Kidney (tissue), 14 donors: Measurements from ENCODE around the gene SVIL. TPM values are rescaled to one million over a fixed set of nuclear protein-coding genes. Genes with fewer than 3 reads are reported as not detected.
"Not testable (repeated sequence)": the region's sequence is repeated elsewhere in the genome, so short reads cannot be mapped to it uniquely, and the experiment has no call there.

Source experiments
- DNase-seq, 5 donors: peaks; one replicate each; pipeline ENCODE4 v3.0.0-alpha.2; 2013 to 2020
- FAIRE-seq: peaks from 2 replicates; lab custom pipeline; 2012; peaks lifted over from hg19 to GRCh38; lab: Jason Lieb, UNC
- H3K27ac ChIP-seq, 2 donors: one replicate each; pipeline ENCODE4 v1.7.0; 2013; ENCODE audit warnings: low read depth in 2 of 2, low read length in 2 of 2, inconsistent platforms in 1 of 2
- H3K27me3 ChIP-seq: one replicate; pipeline ENCODE4 v1.7.1; 2013; ENCODE audit warnings: low read length, inconsistent platforms; ENCODE audit not compliant: control insufficient read depth, insufficient read depth
- H3K36me3 ChIP-seq, 3 donors: one replicate each; pipeline versions ENCODE4 v1.7.0 to v1.7.1; 2013; ENCODE audit warnings: low read length in 3 of 3, control low read depth in 1 of 3, inconsistent platforms in 1 of 3; ENCODE audit not compliant: insufficient read depth in 3 of 3, control insufficient read depth in 2 of 3
- H3K4me1 ChIP-seq, 3 donors: one replicate each; pipeline versions ENCODE4 v1.7.0 to v1.7.1; 2013; ENCODE audit warnings: low read length in 3 of 3, inconsistent platforms in 1 of 3, low read depth in 1 of 3; ENCODE audit not compliant: control insufficient read depth in 2 of 3, insufficient read depth in 2 of 3
- H3K4me3 ChIP-seq, 3 donors: one replicate each; pipeline versions ENCODE4 v1.7.0 to v1.8.1; 2013; ENCODE audit warnings: low read length in 3 of 3, control low read depth in 1 of 3, inconsistent platforms in 1 of 3
- H3K9ac ChIP-seq, 3 donors: one replicate each; pipeline versions ENCODE4 v1.7.0 to v1.7.1; 2013; ENCODE audit warnings: low read length in 3 of 3, control low read depth in 1 of 3, inconsistent platforms in 1 of 3
- H3K9me3 ChIP-seq, 3 donors: one replicate each; pipeline versions ENCODE4 v1.7.0 to v1.7.1; 2013; ENCODE audit warnings: low read length in 3 of 3, control low read depth in 1 of 3, inconsistent platforms in 1 of 3; ENCODE audit not compliant: control insufficient read depth in 2 of 3, insufficient read depth in 1 of 3
- intact Hi-C: fragments of 100-400 bp; cut with DNase I; formaldehyde crosslinking; loops from one replicate; pipeline ENCODE4 v1.11.1; 2022
- polyA plus RNA-seq: library from polyadenylated mRNA; stranded (reverse); fragments of 350-450 nt; fragmentation: Illumina TruSeq; extraction: RNeasy Lipid Tissue Mini Kit (QIAGEN cat#74804); gene quantifications from one replicate; pipeline ENCODE4 v1.2.3, GENCODE V29; 2014; ENCODE audit warnings: low read depth, low replicate concordance; ENCODE audit not compliant: insufficient read depth
- total RNA-seq: library from RNA; stranded (reverse); fragmentation: NEBNext Ultra II Directional; extraction: Animal tissue kit (Norgen Biotek cat#: 25700); gene quantifications from one replicate; pipeline ENCODE4 v1.2.1, GENCODE V29; 2021
- TF ChIP-seq, protein P1 (sequence below): IDR thresholded peaks from 3 replicates; pipeline ENCODE4 v1.5.1; 2012; ENCODE audit warnings: mild to moderate bottlenecking, moderate library complexity, borderline replicate concordance; ENCODE audit not compliant: insufficient read depth; ENCODE audit errors: extremely low read depth
- donor health status: control.
- donor health status: control.
- donor health status: control.
- donor health status: control.
- donor health status: control.
- donor health status: DM: yes; HTN: yes; CAD: no.
- donor health status: Normal renal cell carcinoma (clear cell type).

SVIL gene
- total and polyA plus RNA-seq, 2 donors from 2014 or later, result 7.4 to 94.4 TPM

DNA sequence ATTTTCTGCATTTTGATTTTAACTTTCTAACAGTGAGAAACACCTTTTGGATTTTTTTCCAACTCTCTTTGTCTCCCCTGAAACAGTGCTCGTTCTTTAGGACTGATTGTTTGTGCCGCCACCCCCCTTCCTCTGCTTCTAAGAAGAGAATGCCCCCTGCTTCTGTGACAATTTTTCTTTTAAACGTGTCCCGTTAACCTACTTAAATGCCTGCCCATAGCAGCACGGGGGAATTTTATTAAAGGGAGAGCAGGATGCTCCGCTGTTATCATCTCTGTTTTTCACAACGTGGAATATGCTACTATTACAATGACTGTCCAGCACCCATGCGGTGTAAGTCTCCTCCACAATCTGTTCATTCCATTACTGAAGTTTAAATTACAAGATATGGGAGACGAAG is 67.8 kb downstream of the SVIL start:
- H3K4me1 ChIP-seq, result peaks cover 0 to 3% (median 0%) of the 10 kb centered on the region in 3 donors
- H3K27ac ChIP-seq, result no peak overlapping the region
- H3K4me3 ChIP-seq, result no peak overlapping the region
- H3K27me3 ChIP-seq, result no peaks in the 10 kb centered on the region
- intact Hi-C loops, result no loop called here
- TF ChIP-seq, protein P1, sequence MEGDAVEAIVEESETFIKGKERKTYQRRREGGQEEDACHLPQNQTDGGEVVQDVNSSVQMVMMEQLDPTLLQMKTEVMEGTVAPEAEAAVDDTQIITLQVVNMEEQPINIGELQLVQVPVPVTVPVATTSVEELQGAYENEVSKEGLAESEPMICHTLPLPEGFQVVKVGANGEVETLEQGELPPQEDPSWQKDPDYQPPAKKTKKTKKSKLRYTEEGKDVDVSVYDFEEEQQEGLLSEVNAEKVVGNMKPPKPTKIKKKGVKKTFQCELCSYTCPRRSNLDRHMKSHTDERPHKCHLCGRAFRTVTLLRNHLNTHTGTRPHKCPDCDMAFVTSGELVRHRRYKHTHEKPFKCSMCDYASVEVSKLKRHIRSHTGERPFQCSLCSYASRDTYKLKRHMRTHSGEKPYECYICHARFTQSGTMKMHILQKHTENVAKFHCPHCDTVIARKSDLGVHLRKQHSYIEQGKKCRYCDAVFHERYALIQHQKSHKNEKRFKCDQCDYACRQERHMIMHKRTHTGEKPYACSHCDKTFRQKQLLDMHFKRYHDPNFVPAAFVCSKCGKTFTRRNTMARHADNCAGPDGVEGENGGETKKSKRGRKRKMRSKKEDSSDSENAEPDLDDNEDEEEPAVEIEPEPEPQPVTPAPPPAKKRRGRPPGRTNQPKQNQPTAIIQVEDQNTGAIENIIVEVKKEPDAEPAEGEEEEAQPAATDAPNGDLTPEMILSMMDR, result no peak
- H3K9ac ChIP-seq, result no peak overlapping the region
- FAIRE-seq, result no peak
- no peak for DNase-seq
- H3K36me3 ChIP-seq, result no peaks in the 10 kb centered on the region
- H3K9me3 ChIP-seq, result no peaks in the 10 kb centered on the region

DNA sequence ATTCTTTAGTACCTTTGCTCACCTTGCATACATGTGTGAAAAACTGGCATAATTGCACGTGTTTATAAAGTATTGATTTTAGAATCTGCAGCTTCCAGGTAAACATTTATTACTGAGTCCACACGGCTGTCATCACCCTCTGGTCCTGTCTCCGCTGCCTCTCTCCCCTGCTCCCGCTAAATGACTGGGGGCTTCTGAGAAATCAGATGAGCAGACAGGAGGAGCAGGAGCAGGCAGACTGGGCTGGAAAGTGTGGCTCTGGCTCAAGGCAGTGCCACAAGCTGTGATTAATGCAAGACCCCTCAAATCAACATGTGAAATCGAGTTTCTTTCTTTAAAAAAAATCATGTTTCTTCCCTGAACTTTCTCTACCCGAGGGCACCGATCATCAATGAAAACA is 68.6 kb downstream of the SVIL start:
- DNase-seq, H3K36me3 ChIP-seq, H3K4me1 ChIP-seq, H3K9me3 ChIP-seq, H3K4me3 ChIP-seq, H3K27me3 ChIP-seq, H3K27ac ChIP-seq, FAIRE-seq, intact Hi-C loops, H3K9ac ChIP-seq: not testable (repeated sequence)

DNA sequence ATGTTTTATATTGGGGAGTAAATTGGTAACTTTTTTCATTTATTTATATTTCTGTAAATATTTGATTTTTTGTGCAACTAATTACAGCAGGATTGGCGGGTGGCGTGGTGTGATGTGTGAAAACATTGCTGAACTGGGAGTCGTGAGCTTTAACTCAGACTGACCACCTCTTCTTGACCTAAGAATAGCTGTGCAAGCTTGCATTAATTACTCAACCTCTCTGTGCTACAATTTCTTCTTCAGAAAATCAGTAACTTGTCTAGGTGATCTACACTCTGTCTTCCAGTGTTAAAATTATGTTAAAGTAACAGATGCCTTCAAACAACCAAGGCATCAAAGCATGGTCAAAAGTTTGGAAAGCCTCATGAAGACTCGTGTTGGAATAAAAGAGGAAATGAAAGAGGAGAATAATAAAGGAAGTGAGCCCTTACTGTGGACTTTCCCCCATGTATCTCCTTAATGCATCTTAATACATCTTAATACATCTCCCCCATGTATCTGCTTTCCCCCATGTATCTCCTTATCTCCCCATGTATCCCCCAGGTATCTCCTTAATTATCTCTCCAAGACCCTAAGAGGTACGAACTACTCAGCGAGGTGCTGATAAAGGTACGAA is 71.2 kb downstream of the SVIL start:
- Histone ChIP-seq H3K27ac (no peak overlapping the region), H3K36me3 (no peaks in the 10 kb centered on the region), H3K9ac (no peak overlapping the region), H3K9me3 (no peaks in the 10 kb centered on the region), H3K4me3 (no peak overlapping the region), H3K4me1 (no peaks in the 10 kb centered on the region), H3K27me3 (no peaks in the 10 kb centered on the region)
- intact Hi-C loops, result no loop called here
- TF ChIP-seq, protein P1, result no peak
- FAIRE-seq (no peak), DNase-seq (no peak)

DNA sequence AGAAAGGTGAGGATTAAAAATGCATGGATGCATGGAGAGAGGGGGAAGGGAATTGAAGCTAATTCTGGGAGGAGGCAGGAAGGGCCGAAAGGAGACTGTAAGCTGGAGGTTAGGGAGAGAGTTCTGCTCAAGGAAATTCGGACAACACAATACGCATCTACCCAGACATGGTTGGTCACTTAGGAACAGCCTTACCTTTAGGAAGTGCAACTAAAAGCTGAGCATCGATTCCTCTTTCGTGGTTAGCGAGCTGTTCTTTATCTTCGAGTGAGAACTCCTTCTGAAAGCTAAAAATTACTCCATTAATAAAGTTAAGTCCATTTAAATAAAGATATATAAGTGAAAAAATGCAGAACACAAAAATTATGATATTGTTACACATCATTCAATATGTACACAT is 71.8 kb downstream of the SVIL start:
- H3K9me3 ChIP-seq, H3K9ac ChIP-seq, H3K4me1 ChIP-seq, H3K27ac ChIP-seq, H3K27me3 ChIP-seq, FAIRE-seq, intact Hi-C loops, H3K4me3 ChIP-seq, H3K36me3 ChIP-seq, DNase-seq: not testable (repeated sequence)
